ENCODE measurements around the gene CENPO.

CENPO gene

GRCh38 chr2:24818721-24819167 lies 25.5 kb downstream of the CENPO start:
- no peak overlapping the region for H3K4me3 ChIP-seq (ENCODE audit: low read depth, low read length)
- TF ChIP-seq, protein P1, sequence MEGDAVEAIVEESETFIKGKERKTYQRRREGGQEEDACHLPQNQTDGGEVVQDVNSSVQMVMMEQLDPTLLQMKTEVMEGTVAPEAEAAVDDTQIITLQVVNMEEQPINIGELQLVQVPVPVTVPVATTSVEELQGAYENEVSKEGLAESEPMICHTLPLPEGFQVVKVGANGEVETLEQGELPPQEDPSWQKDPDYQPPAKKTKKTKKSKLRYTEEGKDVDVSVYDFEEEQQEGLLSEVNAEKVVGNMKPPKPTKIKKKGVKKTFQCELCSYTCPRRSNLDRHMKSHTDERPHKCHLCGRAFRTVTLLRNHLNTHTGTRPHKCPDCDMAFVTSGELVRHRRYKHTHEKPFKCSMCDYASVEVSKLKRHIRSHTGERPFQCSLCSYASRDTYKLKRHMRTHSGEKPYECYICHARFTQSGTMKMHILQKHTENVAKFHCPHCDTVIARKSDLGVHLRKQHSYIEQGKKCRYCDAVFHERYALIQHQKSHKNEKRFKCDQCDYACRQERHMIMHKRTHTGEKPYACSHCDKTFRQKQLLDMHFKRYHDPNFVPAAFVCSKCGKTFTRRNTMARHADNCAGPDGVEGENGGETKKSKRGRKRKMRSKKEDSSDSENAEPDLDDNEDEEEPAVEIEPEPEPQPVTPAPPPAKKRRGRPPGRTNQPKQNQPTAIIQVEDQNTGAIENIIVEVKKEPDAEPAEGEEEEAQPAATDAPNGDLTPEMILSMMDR (IDR thresholded peaks at IDR 0.05; ENCODE audit: low read depth, low read length) = no peak

GRCh38 chr2:24819442-24820174 lies 26.4 kb downstream of the CENPO start:
- TF ChIP-seq, protein P1 (IDR thresholded peaks at IDR 0.05; ENCODE audit: low read depth, low read length) = no peak
- H3K4me3 ChIP-seq (ENCODE audit: low read depth, low read length) = no peak overlapping the region

- H3K4me3 ChIP-seq (ENCODE audit: low read depth, low read length) = no peak overlapping the region
- TF ChIP-seq, protein P1 (IDR thresholded peaks at IDR 0.05; ENCODE audit: low read depth, low read length) = no peak
Measured at GRCh38 chr2:24820175-24820513, 26.9 kb downstream of the CENPO start.

- TF ChIP-seq, protein P1 (IDR thresholded peaks at IDR 0.05; ENCODE audit: low read depth, low read length) = no peak
- no peak overlapping the region for H3K4me3 ChIP-seq (ENCODE audit: low read depth, low read length)
Measured at GRCh38 chr2:24820598-24821432, 27.6 kb downstream of the CENPO start.

DNA sequence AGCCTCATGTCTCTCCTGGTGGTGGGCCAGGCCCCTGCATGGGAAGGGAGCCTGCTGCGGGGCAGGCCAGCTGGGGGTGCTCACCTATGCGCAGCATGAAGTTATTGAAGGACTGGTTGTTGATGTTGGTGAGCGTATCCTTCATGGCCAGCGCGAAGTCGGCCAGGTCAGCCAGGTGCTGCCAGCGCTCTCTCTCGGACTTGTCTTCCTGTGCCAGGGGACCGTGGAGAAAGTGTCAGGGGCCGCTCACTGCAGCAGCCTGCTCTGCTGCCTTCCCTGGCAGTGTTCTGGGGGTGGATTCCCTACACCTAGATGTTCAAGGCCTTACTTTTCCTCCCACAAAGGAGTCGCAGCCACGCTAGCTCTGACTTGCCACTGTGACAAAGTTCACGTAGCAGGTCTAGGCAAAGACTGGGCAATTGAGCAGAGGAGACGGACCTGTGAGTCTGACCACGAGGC lies 28.2 kb downstream of the CENPO start:
- no peak overlapping the region for H3K4me3 ChIP-seq (ENCODE audit: low read depth, low read length)
- TF ChIP-seq, protein P1 (IDR thresholded peaks at IDR 0.05; ENCODE audit: low read depth, low read length) = no peak

DNA sequence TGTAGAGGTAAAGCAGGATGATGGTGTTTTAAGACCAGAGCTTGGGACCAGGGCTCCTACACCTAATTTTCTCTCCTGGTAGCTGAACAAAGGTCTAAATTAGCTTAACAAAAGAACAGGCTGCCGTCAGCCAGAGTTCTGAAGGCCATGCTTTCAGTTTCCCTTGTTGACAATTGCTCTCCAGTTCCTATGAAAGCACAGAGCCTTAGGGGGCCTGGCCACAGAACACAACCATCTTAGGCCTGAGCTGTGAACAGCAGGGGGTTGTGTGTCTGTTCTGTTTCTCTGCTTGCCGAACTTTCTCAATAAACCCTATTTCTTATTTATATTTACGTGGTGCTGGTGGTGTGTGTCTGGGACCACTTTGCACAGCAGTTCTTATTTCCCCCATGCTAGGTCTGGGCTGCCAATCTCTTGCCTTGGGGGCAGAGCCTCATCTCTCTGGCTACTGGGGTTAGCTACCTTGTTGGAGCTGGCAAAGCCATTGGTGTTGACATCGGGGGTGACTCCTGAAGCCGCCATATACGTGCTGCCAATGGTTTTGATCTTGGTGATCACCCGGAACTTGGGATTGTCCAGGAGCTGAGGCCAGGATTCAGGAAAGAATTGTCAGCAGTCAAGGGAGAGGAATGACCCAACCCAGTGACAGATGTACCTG lies 29.0 kb downstream of the CENPO start:
- no peak overlapping the region for H3K4me3 ChIP-seq (ENCODE audit: low read depth, low read length)
- TF ChIP-seq, protein P1 (IDR thresholded peaks at IDR 0.05; ENCODE audit: low read depth, low read length) = no peak
